NCI-H1105 treated with DMSO at 0.1 percent for 48 hours (cell line): Measurements from ENCODE around the gene C19orf47.

Source experiments
- DNase-seq: peaks from one replicate; lab custom pipeline; 2025; lab: John Stamatoyannopoulos, UW

The C19orf47 gene

DNA sequence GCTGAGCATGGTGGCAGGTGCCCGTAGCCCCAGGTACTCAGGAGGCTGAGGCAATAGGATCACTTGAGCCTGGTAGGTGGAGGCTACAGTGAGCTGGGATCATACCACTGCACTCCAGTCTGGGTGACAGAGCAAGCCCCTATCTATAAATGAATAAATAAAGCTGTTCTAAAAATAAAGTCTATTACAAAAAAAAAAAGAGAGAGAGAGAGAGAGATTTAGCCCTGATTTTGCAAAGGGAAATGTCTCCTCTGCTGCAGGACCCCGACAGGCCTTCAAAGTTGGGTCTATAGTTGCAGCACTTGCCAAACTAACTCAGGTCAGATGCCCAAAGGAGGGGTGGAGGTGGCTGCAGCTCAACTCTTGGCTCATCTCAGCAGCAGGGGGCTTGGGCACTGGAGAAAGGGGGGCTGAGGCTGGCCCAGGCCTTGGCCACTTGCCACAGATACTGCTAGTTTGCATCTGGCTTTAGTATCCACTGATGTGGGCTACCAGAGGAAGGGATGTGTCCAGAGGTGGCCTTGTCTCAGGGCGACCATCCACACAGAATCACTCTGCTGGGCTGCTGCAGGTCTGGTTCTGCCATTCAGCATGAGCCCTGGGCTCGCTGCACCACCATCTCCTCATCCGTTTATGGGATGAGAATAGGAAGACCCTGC lies 32.3 kb downstream of the C19orf47 start:
- DNase-seq = no peak

GRCh38 chr19:40314656-40315055 lies 33.5 kb downstream of the C19orf47 start:
- DNase-seq = no peak

DNA sequence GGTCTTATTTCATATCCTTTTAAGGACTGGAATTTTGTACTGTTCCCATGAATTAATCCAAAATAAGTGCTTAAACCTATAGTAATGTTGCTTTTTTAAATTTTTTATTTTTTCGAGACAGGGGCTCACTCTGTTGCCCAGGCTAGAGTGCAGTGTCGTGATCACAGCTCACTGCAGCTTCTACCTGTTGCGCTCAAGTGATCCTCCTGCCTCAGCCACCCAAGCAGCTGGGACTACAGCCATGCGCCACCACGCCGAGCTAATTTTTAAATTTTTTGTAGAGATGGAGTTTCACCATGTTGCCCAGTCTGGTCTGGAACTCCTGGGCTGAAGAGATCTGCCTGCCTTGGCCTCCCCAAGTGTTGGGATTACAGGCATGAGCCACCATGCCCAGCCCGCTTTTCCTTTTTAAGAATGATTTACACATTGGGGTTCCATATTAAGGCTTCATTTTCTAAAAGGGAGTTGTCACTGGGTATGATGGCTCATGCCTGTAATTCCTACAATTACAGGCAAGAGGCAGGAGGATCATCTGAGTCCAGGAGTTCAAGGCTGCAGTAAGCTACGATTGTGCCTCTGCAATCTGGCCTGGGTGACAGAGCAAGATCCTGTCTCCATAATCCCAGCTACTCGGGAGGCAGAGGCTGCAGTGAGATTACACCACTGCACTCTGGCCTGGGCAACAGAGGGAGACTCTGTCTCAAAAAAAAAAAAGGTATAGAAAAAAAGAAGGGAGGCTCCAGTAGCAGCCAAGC lies 34.8 kb downstream of the C19orf47 start:
- no peak for DNase-seq

- no peak for DNase-seq
Measured at GRCh38 chr19:40312533-40312932, 35.7 kb downstream of the C19orf47 start.

DNA sequence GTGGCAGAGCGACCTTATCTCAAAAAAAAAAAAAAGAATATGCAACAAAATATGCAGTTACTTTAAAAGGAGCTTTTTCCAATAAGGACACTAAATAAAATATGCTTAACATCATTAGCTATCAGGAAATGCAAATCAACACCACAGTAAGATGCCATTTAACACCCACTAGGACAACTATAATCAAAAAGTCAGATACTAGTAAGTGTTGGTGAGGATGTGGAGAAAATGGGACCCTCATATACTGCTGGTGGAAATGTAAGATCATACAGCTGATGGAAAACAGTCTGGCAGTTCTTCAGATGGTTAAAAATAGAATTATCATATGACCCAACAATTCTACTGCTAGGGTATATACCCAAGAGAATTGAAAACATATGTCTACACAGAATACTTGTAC lies 38.5 kb downstream of the C19orf47 start:
- no peak for DNase-seq

GRCh38 chr19:40305403-40305802 lies 42.8 kb downstream of the C19orf47 start:
- DNase-seq = peak; percentile 79

- no peak for DNase-seq
Measured at GRCh38 chr19:40304306-40304705, 43.9 kb downstream of the C19orf47 start.

- DNase-seq = no peak
Measured at GRCh38 chr19:40303765-40304164, 44.4 kb downstream of the C19orf47 start.

DNA sequence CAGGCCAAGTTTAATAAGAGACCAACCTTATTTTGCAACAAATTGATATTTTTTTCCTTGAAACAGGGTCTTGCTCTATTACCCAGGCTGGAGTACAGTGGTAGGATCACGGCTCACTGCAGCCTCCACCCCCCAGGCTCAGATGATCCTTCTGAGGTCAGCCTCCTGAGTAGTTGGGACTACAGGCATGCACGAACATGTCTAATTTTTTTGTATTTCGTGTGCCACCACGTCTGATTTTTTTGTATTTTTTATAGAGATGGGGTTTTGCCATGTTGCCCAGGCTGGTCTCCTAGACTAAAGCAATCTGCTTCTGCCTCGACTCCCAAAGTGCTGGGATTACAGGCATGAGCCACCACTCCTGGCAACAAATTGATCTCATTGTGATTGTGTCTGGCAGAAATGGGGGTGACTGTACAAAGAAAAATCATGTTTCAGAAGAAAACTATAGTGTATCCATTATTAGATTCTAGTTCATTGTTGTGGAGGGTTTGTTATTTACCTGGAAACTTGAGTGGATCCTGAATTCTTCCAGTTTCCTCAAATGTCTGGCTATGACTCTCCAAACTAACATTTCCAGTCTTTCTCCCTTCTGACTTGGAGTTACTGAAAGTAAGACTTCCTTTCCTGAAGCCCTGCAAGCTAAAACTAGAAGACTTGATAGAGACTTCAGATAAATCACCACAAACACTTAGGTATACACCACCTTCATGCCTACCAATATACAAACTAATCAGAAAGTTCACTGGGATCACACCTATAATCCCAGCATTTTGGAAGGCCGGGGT lies 45.8 kb downstream of the C19orf47 start:
- DNase-seq = no peak

DNA sequence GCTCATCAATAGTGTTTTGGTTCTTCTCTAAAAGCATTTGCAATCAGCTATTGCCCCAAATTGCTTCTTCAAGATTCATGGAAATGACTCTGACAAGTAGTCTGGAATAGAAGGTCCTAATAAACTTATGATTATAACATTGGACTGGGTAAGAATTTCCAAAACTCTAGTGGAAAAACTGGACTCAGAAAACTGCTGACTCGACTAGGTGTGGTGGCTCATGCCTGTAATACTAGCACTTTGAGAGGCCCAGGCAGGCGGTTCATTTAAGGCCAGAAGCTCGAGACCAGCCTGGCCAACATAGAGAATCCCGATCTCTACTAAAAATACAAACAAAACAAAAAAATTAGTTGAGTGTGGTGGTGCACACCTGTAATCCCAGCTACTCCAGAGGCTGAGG lies 47.5 kb downstream of the C19orf47 start:
- DNase-seq = no peak

- DNase-seq = no peak
Measured at GRCh38 chr19:40298026-40298425, 50.2 kb downstream of the C19orf47 start.

GRCh38 chr19:40294560-40294959 lies 53.6 kb downstream of the C19orf47 start:
- DNase-seq = no peak

DNA sequence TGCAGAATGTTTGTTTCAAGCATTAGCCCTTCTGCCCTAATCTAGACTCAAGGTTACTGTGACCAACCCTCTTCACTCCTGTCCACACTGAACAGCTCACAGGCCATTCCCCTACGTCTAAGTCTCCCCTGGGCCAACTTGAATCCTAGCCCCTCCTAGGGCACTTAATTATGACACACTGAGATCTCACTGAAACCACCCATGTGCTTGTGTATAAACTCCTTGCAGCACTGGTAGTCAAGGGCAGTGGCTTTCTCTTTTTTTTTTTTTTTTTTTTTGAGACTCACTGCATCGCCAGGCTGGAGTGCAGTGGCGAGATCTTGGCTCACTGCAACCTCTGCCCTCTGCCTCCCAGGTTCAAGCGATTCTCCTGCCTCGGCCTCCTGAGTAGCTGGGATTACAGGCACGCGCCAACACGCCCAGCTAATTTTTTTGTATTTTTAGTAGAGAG lies 61.2 kb downstream of the C19orf47 start:
- no peak for DNase-seq

DNA sequence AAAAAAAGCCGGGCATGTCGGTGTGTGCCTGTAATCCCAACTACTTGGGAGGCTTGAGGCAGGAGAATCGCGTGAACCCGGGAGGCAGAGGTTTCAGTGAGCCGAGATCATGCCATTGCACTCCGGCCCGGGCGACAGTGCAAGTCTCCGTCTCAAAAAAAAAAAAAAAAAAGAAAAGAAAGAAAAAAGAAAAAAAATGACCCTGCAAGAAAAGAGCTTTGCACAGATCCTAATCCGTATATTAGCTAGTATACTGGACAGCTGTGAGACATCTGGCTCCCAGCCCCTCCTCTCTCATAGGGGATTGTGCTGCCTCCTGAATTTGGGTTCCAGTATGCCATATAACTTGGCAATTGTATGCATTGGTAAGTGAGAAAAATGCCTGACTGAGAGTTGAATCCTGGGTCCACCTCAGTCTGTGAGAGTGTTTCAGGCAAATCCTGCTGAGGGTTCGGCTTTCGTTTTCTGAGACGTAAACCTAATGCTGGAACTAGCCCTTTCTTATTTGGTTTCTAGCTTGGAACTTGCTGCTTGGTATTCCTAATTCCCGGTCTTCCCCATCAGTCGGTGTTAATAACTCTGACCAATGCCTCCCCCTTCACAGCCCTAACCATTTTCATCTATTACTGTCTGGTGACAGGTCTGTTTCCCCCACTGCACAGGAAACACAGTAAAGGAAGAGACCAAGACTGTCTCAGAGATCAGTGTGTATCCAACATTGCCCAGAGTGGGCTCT lies 61.8 kb downstream of the C19orf47 start:
- no peak for DNase-seq

- peak; percentile 100 for DNase-seq
Measured at GRCh38 chr19:40285353-40286234, 62.6 kb downstream of the C19orf47 start.

GRCh38 chr19:40284501-40285352 lies 63.5 kb downstream of the C19orf47 start, which contains the start of gene AKT2:
Gene AKT2, minus strand, starts transcription at chr19:40285345. Its CDS starts 20,078 bp downstream, at chr19:40265267.
- DNase-seq = peak; percentile 68

GRCh38 chr19:40284251-40284500 lies 64.0 kb downstream of the C19orf47 start:
- no peak for DNase-seq

- no peak for DNase-seq
Measured at GRCh38 chr19:40283414-40284250, 64.6 kb downstream of the C19orf47 start.

GRCh38 chr19:40282920-40283319 lies 65.3 kb downstream of the C19orf47 start:
- no peak for DNase-seq
